K562 (cell line): ENCODE measurements around the gene RANGAP1. TPM values are rescaled to one million over a fixed set of nuclear protein-coding genes. Genes with fewer than 3 reads are reported as not detected.

Experiments used
- ATAC-seq: fragments of 200-7000 bp; cut with Tn5 transposase; 3 replicates; pipeline ENCODE4 v1.9.1; 2020; ENCODE audit warnings: moderate library complexity
- BruUV-seq: library from RNA; stranded (reverse); fragments of 400-500 nt; replicated peaks from 2 replicates; lab custom pipeline; 2021; lab: Mats Ljungman, UMichigan
- CTCF ChIA-PET: fragments of 300-600 bp; formaldehyde crosslinking; extraction: SDS; loops from one replicate; lab custom pipeline; 2021; ENCODE audit warnings: low intra/inter-chr PET ratio; lab: Yijun Ruan, JAX
- POLR2A ChIA-PET: fragments of 300-600, 350-650 bp; sonication (Branson Sonifier 250); formaldehyde crosslinking; extraction: SDS; loops from one replicate; lab custom pipeline; 2021; ENCODE audit warnings: antibody characterized with exemption, inconsistent platforms; lab: Yijun Ruan, JAX
- DNase-seq, 4 experiments: peaks; one replicate each; pipeline versions ENCODE4 v3.0.0 to v3.0.0-alpha.2; 2011 to 2018; ENCODE audit warnings: low spot score in 3 of 4, mixed read lengths in 3 of 4; ENCODE audit errors: extremely low read depth in 1 of 4
- FAIRE-seq: peaks from 2 replicates; lab custom pipeline; 2011; peaks lifted over from hg19 to GRCh38; lab: Jason Lieb, UNC
- H2AFZ ChIP-seq: 2 replicates; pipeline ENCODE4 v1.6.0; 2011; ENCODE audit warnings: low read depth, low read length, control low read depth, inconsistent platforms
- H3K27ac ChIP-seq: fragments of 200-600 bp; 3 replicates; pipeline ENCODE4 v1.8.0; 2011; ENCODE audit warnings: low read depth, mild to moderate bottlenecking, control low read depth, inconsistent platforms, low read length, moderate library complexity, mixed read lengths; ENCODE audit errors: extremely low read depth
- H3K27me3 ChIP-seq, 2 experiments: fragments of 300-600 bp in 1 of 2; 2 replicates in 1 of 2; 3 replicates in 1 of 2; pipeline versions ENCODE4 v1.6.0 to v1.8.0; 2011; ENCODE audit warnings: inconsistent platforms in 2 of 2, low read length in 2 of 2, mild to moderate bottlenecking in 1 of 2, mixed read lengths in 1 of 2, moderate library complexity in 1 of 2; ENCODE audit not compliant: control insufficient read depth in 2 of 2, insufficient read depth in 2 of 2
- H3K36me3 ChIP-seq: fragments of 300-600 bp; 3 replicates; pipeline ENCODE4 v1.8.0; 2011; ENCODE audit warnings: mild to moderate bottlenecking, low read length, inconsistent platforms; ENCODE audit not compliant: control insufficient read depth, insufficient read depth
- H3K4me1 ChIP-seq, 2 experiments: fragments of 200-600 bp in 1 of 2; replicated peaks in 1 of 2; 2 replicates in 1 of 2; 3 replicates in 1 of 2; pipeline versions ENCODE4 v1.5.1 to v1.8.0; 2011; ENCODE audit warnings: inconsistent platforms in 2 of 2, low read length in 2 of 2, mild to moderate bottlenecking in 1 of 2, mixed read lengths in 1 of 2, moderate library complexity in 1 of 2; ENCODE audit not compliant: control insufficient read depth in 2 of 2, insufficient read depth in 2 of 2
- H3K4me2 ChIP-seq: 2 replicates; pipeline ENCODE4 v1.6.1; 2011; ENCODE audit warnings: low read length, control low read depth, inconsistent platforms, mixed read lengths; ENCODE audit not compliant: insufficient read depth
- H3K4me3 ChIP-seq: fragments of 200-600 bp; sonication (generic), shearing (Covaris generic); 2 replicates; pipeline ENCODE4 v1.5.1; 2016; ENCODE audit warnings: control low read depth, inconsistent platforms
- H3K79me2 ChIP-seq: fragments of 200-600 bp; 3 replicates; pipeline ENCODE4 v1.8.0; 2011; ENCODE audit warnings: low read length, inconsistent platforms; ENCODE audit not compliant: control insufficient read depth, insufficient read depth
- H3K9ac ChIP-seq, 2 experiments: 2 replicates each; pipeline versions ENCODE4 v1.6.0 to v1.6.1; 2011; ENCODE audit warnings: low read depth in 2 of 2, low read length in 2 of 2, control low read depth in 1 of 2, inconsistent platforms in 1 of 2, mild to moderate bottlenecking in 1 of 2, mixed read lengths in 1 of 2; ENCODE audit not compliant: insufficient read depth in 1 of 2
- H3K9me1 ChIP-seq: one replicate; pipeline ENCODE4 v1.6.0; 2011; ENCODE audit warnings: inconsistent platforms, mild to moderate bottlenecking, low read length, moderate library complexity; ENCODE audit not compliant: control insufficient read depth, insufficient read depth
- H3K9me3 ChIP-seq: replicated peaks from 2 replicates; pipeline ENCODE4 v1.5.1; 2011; ENCODE audit warnings: low read depth, low read length, inconsistent platforms; ENCODE audit not compliant: control insufficient read depth, insufficient read depth
- H4K20me1 ChIP-seq: replicated peaks from 2 replicates; pipeline ENCODE4 v1.6.1; 2011; ENCODE audit warnings: low read length, inconsistent platforms, mixed read lengths; ENCODE audit not compliant: control insufficient read depth, insufficient read depth
- GATA2 ChIP-seq: sonication (generic); formaldehyde crosslinking; IDR thresholded peaks from 2 replicates; pipeline ENCODE4 v1.4.0; 2020; ENCODE audit warnings: mild to moderate bottlenecking, missing genetic modification reagents
- HIVEP1 ChIP-seq: fragments of 250-450 bp; sonication (Bioruptor Pico); IDR thresholded peaks from 2 replicates; pipeline ENCODE4 v1.4.0; 2020; ENCODE audit warnings: mild to moderate bottlenecking
- MCM2 ChIP-seq: fragments of 450-650 bp; IDR thresholded peaks from 2 replicates; pipeline ENCODE4 v1.6.1; 2017; ENCODE audit warnings: low read depth, mild to moderate bottlenecking
- MYBL2 ChIP-seq, 2 experiments: fragments of 450-650 bp in 1 of 2; sonication (generic) in 1 of 2; formaldehyde crosslinking in 1 of 2; IDR thresholded peaks; 2 replicates each; pipeline versions ENCODE4 v1.6.1 to v1.8.1; 2017 to 2022; ENCODE audit warnings: borderline replicate concordance in 1 of 2, inconsistent platforms in 1 of 2, low read depth in 1 of 2, mild to moderate bottlenecking in 1 of 2, missing genetic modification reagents in 1 of 2, moderate library complexity in 1 of 2
- PPARD ChIP-seq: fragments of 250-450 bp; sonication (Bioruptor Pico); IDR thresholded peaks from 2 replicates; pipeline ENCODE4 v1.8.0; 2022; ENCODE audit warnings: inconsistent platforms, mild to moderate bottlenecking, moderate library complexity
- ZNF133 ChIP-seq: fragments of 250-450 bp; sonication (Bioruptor Pico); IDR thresholded peaks from 2 replicates; pipeline ENCODE4 v1.4.0; 2020; ENCODE audit warnings: mild to moderate bottlenecking
- ZNF134 ChIP-seq: fragments of 250-450 bp; sonication (Bioruptor Pico); conservative IDR thresholded peaks from 2 replicates; pipeline ENCODE4 v1.4.0; 2020
- ZNF316 ChIP-seq: fragments of 450-650 bp; IDR thresholded peaks from 2 replicates; pipeline ENCODE4 v1.6.1; 2016
- ZNF561 ChIP-seq: fragments of 450-650 bp; formaldehyde crosslinking; conservative IDR thresholded peaks from 2 replicates; pipeline ENCODE4 v1.4.0; 2020; ENCODE audit warnings: mild to moderate bottlenecking, moderate library complexity
- WGBS: fragments of 100-300 bp; shearing (Covaris generic); methylation state at CpG from one replicate; pipeline ENCODE4 v1.1.6; 2016; ENCODE audit warnings: low coverage, mixed read lengths; ENCODE audit not compliant: insufficient coverage; ENCODE audit errors: missing lambda C conversion rate; 5-methylcytosine and 5-hydroxymethylcytosine counted together
- in situ Hi-C: fragments of 300-500 bp; cut with MboI; formaldehyde crosslinking; loops from 4 replicates; pipeline ENCODE4 v1.15.0; 2018; ENCODE audit warnings: inconsistent platforms, mixed read lengths
- intact Hi-C: fragments of 100-400 bp; cut with micrococcal nuclease; formaldehyde crosslinking; loops from 2 replicates; pipeline ENCODE4 v1.14.2; 2022
- polyA plus RNA-seq, 8 experiments: library from polyadenylated mRNA; depleted of rRNA in 4 of 8; stranded (reverse) in 5 of 8; unstranded in 3 of 8; fragments of >200 nt; fragmentation: Nextera tagmentation in 2 of 8; fragmentation: Illumina TruSeq in 1 of 8; extraction: Ambion mirVana in 2 of 8; extraction: Trizol in 1 of 8; gene quantifications; 2 replicates each; pipeline versions ENCODE4 v1.2.1 to v1.2.3, GENCODE V29; 2011 to 2014; ENCODE audit warnings: inconsistent platforms in 1 of 8, missing spikeins in 1 of 8
- total RNA-seq, 7 experiments: library from RNA; depleted of rRNA in 6 of 7; stranded (reverse); fragments of >200 nt in 6 of 7; fragmentation: Illumina TruSeq in 2 of 7; extraction: Trizol in 2 of 7; gene quantifications; 2 replicates each; pipeline versions ENCODE4 v1.2.1 to v1.2.3, GENCODE V29; 2011 to 2021; ENCODE audit warnings: low replicate concordance in 1 of 7
- TF ChIP-seq, protein P1 (sequence below), 2 experiments: fragments of 450-650 bp in 1 of 2; sonication (generic) in 1 of 2; formaldehyde crosslinking; conservative IDR thresholded peaks; 2 replicates each; pipeline versions ENCODE4 v1.4.0 to v1.8.1; 2020 to 2022; ENCODE audit warnings: mild to moderate bottlenecking in 1 of 2, missing genetic modification reagents in 1 of 2
- TF ChIP-seq, protein P2 (sequence below): sonication (generic); formaldehyde crosslinking; IDR thresholded peaks from 2 replicates; pipeline ENCODE4 v1.8.1; 2023; ENCODE audit warnings: mild to moderate bottlenecking, missing genetic modification reagents
- TF ChIP-seq, protein P3 (sequence below): IDR thresholded peaks from 2 replicates; pipeline ENCODE4 v1.6.1; 2016; ENCODE audit warnings: missing genetic modification characterization, missing compliant biosample characterization

The RANGAP1 gene
- total and polyA plus RNA-seq, 9 of the 15 experiments (the other 6 are each of a cell fraction or from before 2014, with no cell fraction given): 2.1 to 104 (median 50.6) TPM

GRCh38 chr22:41243361-41243760, 42.6 kb downstream of the RANGAP1 start:
- FAIRE-seq (no peak), DNase-seq (no peak), ATAC-seq (no peak)
- TF ChIP-seq ZNF133 (CRISPR knock-in tag) (no peak), GATA2 (CRISPR knock-in tag) (no peak), PPARD (CRISPR knock-in tag) (no peak), MYBL2 (IDR thresholded peaks at IDR 0.05; ENCODE audit: low read depth) (no peak), MYBL2 (CRISPR knock-in tag; IDR thresholded peaks at IDR 0.05; ENCODE audit: borderline replicate concordance) (no peak), MCM2 (no peak), HIVEP1 (CRISPR knock-in tag) (no peak), ZNF316 (no peak), ZNF134 (no peak), ZNF561 (CRISPR knock-in tag) (no peak)
- TF ChIP-seq, protein P1, sequence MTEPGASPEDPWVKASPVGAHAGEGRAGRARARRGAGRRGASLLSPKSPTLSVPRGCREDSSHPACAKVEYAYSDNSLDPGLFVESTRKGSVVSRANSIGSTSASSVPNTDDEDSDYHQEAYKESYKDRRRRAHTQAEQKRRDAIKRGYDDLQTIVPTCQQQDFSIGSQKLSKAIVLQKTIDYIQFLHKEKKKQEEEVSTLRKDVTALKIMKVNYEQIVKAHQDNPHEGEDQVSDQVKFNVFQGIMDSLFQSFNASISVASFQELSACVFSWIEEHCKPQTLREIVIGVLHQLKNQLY (CRISPR knock-in tag; conservative IDR thresholded peaks at IDR 0.05): no peak
- TF ChIP-seq, protein P2, sequence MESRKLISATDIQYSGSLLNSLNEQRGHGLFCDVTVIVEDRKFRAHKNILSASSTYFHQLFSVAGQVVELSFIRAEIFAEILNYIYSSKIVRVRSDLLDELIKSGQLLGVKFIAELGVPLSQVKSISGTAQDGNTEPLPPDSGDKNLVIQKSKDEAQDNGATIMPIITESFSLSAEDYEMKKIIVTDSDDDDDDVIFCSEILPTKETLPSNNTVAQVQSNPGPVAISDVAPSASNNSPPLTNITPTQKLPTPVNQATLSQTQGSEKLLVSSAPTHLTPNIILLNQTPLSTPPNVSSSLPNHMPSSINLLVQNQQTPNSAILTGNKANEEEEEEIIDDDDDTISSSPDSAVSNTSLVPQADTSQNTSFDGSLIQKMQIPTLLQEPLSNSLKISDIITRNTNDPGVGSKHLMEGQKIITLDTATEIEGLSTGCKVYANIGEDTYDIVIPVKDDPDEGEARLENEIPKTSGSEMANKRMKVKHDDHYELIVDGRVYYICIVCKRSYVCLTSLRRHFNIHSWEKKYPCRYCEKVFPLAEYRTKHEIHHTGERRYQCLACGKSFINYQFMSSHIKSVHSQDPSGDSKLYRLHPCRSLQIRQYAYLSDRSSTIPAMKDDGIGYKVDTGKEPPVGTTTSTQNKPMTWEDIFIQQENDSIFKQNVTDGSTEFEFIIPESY (CRISPR knock-in tag): no peak
- TF ChIP-seq, protein P3, sequence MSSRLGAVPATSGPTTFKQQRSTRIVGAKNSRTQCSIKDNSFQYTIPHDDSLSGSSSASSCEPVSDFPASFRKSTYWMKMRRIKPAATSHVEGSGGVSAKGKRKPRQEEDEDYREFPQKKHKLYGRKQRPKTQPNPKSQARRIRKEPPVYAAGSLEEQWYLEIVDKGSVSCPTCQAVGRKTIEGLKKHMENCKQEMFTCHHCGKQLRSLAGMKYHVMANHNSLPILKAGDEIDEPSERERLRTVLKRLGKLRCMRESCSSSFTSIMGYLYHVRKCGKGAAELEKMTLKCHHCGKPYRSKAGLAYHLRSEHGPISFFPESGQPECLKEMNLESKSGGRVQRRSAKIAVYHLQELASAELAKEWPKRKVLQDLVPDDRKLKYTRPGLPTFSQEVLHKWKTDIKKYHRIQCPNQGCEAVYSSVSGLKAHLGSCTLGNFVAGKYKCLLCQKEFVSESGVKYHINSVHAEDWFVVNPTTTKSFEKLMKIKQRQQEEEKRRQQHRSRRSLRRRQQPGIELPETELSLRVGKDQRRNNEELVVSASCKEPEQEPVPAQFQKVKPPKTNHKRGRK (tag): no peak
- no peaks in the 10 kb centered on the region for H3K27me3 ChIP-seq
- no TSS peak for BruUV-seq
- H3K4me2 ChIP-seq: no peak overlapping the region
- no peak overlapping the region for H2AFZ ChIP-seq
- intact Hi-C loops: no loop called here
- ChIA-PET POLR2A (interaction anchor here (0.6 to 1.0 kb wide), 2 partner anchors 13 to 29 kb away, joined by 3 to 4 read pairs; no protein-coding TSS in a partner anchor), CTCF (no interaction called here)
- no peaks in the 10 kb centered on the region for H3K9me3 ChIP-seq
- no peaks in the 10 kb centered on the region for H3K79me2 ChIP-seq
- no peak overlapping the region for H3K9ac ChIP-seq
- no peak overlapping the region for H3K4me3 ChIP-seq
- H4K20me1 ChIP-seq: no peaks in the 10 kb centered on the region
- H3K27ac ChIP-seq: no peak overlapping the region
- 92% methylated on average over 6 of the region's 6 CpGs for WGBS
- peaks cover 22% of the 10 kb centered on the region; the same call in 2 of the 3 replicates for H3K36me3 ChIP-seq
- peaks cover 4% of the 10 kb centered on the region for H3K9me1 ChIP-seq
- in situ Hi-C loops: no loop called here
- peaks cover 0 to 26% of the 10 kb centered on the region in 2 experiments; a peak in 2 of 5 replicates for H3K4me1 ChIP-seq
